ENCODE results near the gene CACNA1H.
"Not testable (repeated sequence)": the region's sequence is repeated elsewhere in the genome, so short reads cannot be mapped to it uniquely, and the experiment has no call there.

Gene CACNA1H

GRCh38 chr16:1228227-1228626 lies 75.3 kb downstream of the CACNA1H start:
- not testable (repeated sequence) for DNase-seq (ENCODE audit: low read depth)

GRCh38 chr16:1229476-1229875 lies 76.6 kb downstream of the CACNA1H start:
- DNase-seq (ENCODE audit: low read depth) = not testable (repeated sequence)

- not testable (repeated sequence) for DNase-seq (ENCODE audit: low read depth)
Measured at GRCh38 chr16:1230084-1230470, 77.2 kb downstream of the CACNA1H start, which contains the start of gene TPSB2. Gene TPSB2, minus strand, starts transcription at chr16:1230184. Its CDS starts 233 bp downstream, at chr16:1229951.

DNA sequence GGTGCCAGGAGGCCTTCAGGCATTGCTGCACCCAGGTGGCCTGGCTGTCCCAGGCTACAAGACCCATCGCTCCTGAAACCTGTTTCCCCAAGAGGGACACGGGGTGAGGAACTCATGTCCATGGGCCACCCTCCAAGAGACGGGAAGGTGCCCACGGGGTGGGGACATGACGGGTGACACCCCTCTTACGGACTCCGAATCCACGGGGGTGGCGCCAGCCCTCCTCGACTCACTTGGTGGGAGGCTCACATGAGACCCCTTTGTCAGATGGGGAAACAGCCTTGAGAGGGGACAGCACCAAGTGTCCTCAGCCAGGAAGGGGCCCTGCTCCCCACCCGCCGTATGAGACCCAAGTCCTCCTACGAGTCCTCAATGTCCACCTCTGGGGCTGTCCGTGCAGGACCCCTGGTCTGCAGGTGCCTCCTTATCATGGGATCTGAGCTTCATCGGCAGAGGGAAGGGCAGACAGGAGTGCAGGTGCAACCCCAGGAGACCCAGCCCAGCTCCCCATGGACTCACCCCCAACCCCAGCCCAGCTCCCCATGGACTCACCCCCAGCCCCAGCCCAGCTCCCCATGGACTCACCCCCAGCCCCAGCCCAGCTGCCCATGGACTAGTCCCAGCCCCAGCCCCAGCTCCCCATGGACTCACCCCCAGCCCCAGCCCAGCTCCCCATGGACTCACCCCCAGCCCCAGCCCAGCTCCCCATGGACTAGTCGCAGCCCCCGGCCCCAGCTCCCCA lies 77.7 kb downstream of the CACNA1H start:
- DNase-seq (ENCODE audit: low read depth) = not testable (repeated sequence)

- DNase-seq (ENCODE audit: low read depth) = not testable (repeated sequence)
Measured at GRCh38 chr16:1231301-1231700, 78.4 kb downstream of the CACNA1H start.

DNA sequence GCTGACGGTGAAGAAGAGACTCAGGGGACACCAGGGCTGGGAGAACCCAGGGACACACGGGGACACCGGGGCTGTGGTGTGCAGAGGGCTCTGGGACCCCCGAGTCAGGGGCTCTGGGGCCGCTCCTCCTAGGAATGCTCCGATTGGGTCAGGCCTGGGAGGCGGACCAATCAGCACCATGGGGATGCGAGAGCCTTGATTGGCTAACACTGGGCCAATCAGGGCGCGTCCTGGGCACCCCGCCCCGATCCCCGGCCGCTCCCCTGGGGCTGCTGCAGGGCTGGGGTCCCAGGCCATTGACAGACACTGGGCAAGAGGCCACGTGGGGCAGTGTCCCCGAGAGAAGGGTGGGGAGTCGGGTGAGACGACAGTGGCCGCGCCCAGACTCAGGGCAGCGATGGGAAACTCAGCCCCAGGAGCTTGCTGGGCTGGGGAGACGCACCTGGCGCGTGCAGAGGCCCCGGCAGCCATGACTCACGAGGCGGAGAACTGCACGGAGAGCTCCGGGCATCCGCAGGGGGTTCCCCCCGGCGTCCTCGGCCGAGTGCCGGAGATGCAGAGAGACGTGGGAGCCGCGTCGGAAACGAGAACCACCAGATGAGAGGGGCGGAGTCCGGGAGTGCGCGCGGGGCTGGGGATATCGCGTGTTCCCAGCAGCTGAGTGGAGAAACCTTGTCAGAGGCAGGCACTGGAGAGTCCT lies 79.3 kb downstream of the CACNA1H start:
- DNase-seq (ENCODE audit: low read depth) = not testable (repeated sequence)

DNA sequence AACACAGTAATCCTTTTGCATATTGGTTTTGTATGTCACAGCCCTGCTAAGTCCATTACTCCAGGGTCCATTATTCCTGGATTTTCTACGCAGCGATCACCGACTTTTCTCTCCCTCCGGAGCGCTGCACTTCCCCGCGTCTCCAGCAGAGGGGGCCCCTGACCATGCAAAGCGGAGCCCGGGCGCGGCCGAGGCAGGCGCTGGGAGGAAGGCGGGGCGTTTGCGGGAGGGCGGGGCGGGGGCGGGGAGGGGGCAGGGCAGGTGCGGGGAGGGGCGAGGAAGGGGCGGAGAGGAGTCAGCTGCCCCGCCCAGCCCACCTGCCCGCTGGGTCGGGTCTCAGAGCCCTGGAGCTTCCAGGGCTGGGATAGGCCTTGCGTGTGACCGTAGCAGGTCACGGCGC lies 83.8 kb downstream of the CACNA1H start:
- not testable (repeated sequence) for DNase-seq (ENCODE audit: low read depth)

DNA sequence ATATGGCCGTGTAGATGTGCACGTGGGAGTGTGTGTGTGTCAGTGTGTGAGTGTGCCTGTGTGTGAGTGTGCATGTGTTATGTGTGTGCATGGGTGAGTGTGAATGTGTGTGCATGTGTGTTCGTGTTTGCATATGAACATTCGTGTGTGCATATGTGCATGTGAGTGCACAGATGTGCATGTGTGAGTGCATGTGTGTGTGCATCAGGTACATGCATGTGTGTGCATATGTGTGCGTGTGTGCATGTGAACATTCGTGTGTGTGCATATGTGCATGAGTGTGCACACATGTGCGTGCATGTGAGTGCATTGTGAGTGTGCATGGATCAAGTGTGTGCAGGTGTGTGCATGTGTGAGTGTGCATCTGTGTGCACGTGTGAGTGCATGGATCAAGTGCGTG lies 85.1 kb downstream of the CACNA1H start:
- no peak for DNase-seq (ENCODE audit: low read depth)

DNA sequence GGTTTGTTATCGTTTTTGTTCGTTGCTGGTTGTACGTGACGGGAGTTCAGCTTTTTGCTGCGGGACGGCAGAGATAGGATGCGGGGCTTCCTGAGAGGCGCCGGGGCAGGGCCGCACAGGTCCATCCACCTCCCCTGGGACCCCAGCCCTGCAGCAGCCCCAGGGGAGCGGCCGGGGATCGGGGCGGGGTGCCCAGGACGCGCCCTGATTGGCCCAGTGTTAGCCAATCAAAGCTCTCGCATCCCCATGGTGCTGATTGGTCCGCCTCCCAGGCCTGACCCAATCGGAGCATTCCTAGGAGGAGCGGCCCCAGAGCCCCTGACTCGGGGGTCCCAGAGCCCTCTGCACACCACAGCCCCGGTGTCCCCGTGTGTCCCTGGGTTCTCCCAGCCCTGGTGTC lies 86.0 kb downstream of the CACNA1H start:
- DNase-seq (ENCODE audit: low read depth) = not testable (repeated sequence)

GRCh38 chr16:1239575-1239974 lies 86.7 kb downstream of the CACNA1H start:
- DNase-seq (ENCODE audit: low read depth) = not testable (repeated sequence)

GRCh38 chr16:1240436-1240835 lies 87.5 kb downstream of the CACNA1H start, which contains the start of gene TPSAB1:
Gene TPSAB1, plus strand, starts transcription at chr16:1240705. Its CDS starts 234 bp downstream, at chr16:1240939.
- DNase-seq (ENCODE audit: low read depth) = not testable (repeated sequence)

GRCh38 chr16:1241081-1241480 lies 88.2 kb downstream of the CACNA1H start:
- DNase-seq (ENCODE audit: low read depth) = not testable (repeated sequence)

DNA sequence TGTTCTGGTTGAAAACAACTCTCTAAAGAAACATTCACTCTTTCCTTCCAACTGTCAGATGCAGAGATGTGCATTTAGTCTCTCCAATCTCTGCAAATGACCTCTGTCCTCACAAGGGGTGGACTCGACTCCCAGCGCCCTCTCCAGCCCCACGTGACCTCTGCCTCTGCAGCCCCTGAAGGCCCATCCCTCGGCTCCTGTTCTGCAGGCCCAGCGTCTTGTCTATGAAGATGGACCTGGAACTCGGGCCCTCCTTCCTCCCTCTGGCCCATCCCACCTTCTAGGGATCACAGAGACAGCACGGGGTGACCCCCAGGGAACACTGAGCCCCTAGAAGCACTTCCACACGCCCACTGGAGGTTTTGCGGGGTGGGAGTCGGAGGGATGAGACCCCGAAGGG lies 90.5 kb downstream of the CACNA1H start:
- DNase-seq (ENCODE audit: low read depth) = not testable (repeated sequence)

DNA sequence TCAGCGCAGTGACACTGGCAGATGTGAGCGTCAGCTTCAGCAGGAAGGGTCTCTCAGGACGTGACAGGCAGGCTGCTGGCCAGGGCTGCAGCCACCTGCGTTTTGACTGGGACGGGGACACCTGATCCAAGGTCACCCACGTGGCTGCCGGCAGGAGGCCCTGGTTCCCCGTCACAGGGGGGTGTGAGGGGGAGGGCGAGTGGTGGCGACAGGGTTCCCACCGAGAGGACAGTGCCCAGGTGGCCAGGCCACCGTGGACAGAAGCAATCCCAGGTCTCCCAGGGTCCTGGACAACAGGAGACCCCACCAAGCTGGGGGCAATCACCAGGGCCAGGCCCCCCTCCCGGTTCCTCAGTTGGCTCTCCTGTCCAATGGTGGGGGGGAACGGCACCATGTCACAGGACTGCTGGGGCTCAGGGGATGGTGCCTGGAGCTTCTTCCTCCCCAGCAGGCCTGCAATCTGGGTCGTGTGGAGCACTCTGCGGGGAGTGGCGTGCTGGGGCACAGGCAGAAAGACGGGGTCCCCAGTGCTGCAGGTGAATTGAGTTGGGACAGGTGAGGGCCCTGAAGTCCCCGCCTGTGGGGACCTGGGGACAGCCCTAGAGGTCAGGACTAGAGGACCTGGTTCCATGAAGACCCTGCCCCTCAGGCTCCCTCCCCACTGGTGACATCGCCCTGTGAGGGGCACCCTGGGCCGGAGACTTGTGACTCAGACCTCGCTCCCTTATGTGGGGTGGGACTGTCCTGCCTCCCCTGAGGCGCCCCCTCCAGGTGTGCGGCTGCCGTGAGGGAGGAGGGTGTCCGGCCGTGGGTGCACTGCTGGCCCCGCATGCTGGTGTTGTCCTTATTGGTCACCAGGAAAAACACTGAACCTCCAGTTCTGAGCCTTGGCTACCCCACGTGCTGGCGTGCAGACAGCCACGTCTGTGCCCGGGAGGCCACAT lies 91.3 kb downstream of the CACNA1H start:
- DNase-seq (ENCODE audit: low read depth) = not testable (repeated sequence)

DNA sequence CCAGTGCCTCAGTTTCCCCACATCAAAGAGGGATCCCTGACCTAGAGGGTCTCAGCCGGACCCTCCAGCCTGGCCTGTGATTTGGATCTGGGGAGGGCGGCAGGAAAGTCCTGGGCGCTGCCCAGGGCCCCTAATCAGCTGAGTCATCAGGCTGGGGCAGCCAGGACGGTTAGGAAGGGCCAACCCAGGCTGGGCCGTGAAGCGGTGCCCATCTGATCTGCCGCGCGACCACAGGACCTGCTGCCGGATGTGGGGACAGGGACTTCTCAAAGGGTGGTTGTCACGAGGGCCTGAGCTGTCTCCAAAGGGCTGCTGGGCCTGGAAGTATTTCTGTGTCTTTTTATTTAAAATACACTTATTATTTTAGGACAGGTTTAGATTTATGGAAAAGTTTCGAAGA lies 92.0 kb downstream of the CACNA1H start:
- no peak for DNase-seq (ENCODE audit: low read depth)

GRCh38 chr16:1245452-1246020 lies 92.6 kb downstream of the CACNA1H start:
- DNase-seq (ENCODE audit: low read depth) = no peak

DNA sequence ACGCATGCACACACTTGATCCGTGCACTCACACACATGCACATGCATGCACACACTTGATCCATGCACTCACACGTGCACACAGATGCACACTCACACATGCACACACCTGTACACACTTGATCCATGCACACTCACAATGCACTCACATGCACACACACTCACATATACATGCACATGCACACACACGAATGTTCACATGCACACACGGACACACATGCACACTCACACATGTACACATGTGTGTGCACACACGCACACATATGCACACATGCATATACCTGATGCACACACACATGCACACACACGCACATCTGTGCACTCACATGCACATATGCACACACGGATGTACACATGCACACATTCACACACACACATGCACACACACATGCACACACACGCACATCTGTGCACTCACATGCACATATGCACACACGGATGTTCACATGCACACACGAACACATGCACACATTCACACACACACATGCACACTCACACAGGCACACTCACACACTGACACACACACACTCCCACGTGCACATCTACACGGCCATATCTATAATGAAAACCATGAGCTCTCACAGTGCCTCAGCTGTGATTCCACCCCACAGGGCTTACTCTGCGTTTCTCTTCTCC lies 95.1 kb downstream of the CACNA1H start:
- not testable (repeated sequence) for DNase-seq (ENCODE audit: low read depth)

- DNase-seq (ENCODE audit: low read depth) = not testable (repeated sequence)
Measured at GRCh38 chr16:1249031-1249755, 96.3 kb downstream of the CACNA1H start.

GRCh38 chr16:1253701-1254364 lies 100.9 kb downstream of the CACNA1H start:
- not testable (repeated sequence) for DNase-seq (ENCODE audit: low read depth)

GRCh38 chr16:1254821-1255220 lies 101.9 kb downstream of the CACNA1H start:
- not testable (repeated sequence) for DNase-seq (ENCODE audit: low read depth)
